Measurements from ENCODE around the gene NFKB1.
A peak's percentile ranks its signal among the peaks of the same experiment; 100 is the strongest.

Gene NFKB1

GRCh38 chr4:102497986-102498385 lies 3.2 kb upstream of the NFKB1 start:
- DNase-seq = no peak

GRCh38 chr4:102500352-102500695 lies 835 bp upstream of the NFKB1 start:
- DNase-seq = peak; percentile 43

DNA sequence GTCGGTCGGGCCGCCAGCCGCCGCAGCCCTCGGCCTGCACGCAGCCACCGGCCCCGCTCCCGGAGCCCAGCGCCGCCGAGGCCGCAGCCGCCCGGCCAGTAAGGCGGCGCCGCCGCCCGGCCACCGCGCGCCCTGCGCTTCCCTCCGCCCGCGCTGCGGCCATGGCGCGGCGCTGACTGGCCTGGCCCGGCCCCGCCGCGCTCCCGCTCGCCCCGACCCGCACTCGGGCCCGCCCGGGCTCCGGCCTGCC lies 213 bp downstream of the NFKB1 start:
- no peak for DNase-seq

DNA sequence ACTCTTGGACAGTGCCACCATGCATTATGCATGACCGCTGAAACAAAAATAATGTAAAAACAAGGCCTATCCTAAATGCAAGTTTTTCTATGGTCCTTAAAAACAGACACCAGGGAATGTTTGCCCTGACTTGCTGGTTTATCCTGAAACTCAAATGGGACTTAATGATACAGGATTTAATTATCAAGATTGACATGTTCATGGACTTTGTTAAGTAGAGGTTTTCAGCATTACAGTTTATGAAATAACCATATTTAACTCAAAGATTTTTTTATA lies 1.3 kb downstream of the NFKB1 start:
- DNase-seq = no peak

GRCh38 chr4:102503301-102503746 lies 2.2 kb downstream of the NFKB1 start:
- DNase-seq = peak; percentile 36

DNA sequence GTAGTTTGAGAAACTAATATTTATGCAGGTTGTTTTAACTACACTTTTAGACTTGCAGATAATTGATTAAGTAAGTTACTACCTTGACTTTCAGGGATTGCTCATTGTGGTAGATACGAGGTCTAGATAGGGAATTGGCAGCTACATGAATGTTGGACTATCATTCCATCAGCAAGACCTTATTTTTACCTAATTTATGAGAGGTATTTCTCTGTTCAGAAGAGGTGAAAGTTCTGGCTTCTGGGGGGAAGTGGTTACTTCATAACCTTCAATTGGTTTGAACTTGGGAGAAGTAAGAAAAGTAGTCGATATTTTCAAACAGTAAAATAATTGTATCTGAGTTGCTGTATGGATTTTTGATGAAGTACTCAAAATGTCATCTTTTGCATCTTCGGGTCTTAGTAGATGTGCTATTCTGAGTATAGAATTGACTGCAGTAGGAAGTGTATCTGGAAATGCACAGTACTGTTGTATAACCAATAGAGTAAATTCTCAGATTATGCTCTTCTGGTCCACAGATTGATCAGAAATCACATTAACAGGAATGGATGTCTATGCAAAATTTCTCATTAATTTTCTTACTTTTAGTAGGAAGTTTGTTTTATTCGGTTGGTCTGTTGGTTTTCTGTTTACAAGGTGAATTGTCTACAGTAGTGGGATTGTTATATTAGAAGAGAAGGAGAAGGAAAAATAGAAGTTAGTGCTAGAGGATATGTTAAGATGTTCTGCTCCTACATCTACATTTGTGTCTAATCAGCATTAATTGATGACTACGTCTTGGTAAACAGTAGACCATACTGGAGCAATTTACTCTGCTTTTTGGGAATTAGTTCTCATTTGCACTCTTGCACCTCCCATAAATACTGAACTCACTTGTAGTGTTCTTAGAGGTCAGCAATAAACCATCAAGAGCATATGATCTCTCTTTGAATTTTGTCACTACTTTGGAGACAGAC lies 3.0 kb downstream of the NFKB1 start:
- no peak for DNase-seq

DNA sequence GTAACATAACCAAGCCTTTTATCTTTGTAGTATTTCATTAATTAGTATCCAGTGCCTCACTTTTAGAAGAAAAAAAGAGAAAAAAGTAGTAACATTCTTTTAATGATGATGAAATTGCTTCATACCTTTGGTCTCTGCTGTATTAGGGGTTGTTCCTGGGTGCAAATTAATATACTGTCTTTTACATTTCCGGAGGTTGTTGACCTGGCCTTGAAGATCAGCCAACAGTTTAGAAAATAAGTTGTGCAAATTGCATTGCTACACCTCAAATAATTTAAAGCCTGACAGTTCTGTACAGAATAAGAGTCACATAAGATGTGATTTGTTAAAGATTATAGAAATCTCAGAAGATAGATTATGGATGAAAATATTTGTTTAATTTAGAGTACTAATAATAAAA lies 3.8 kb downstream of the NFKB1 start:
- no peak for DNase-seq

- no peak for DNase-seq
These were observed 4.5 kb downstream of the NFKB1 start for GRCh38 chr4:102505708-102506107.

DNA sequence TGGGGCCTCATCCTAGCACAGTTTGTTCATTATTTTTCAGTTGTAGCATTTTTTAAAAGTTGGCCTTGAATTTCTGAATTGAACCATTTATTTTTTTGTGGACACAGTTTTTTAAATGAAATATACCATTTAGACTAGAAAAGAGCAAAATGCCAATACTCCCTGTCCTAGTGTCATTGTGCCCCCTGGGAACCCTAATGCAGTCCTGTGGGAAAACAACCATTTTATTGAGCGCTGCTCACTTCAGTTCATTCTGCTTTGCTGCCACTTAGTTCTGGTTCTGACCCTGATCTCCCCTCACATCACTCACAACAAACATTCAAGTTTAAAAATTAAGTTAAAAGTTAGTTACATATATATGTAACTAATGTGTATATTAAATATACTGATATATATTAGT lies 5.4 kb downstream of the NFKB1 start:
- DNase-seq = no peak

GRCh38 chr4:102511830-102512605 lies 10.9 kb downstream of the NFKB1 start:
- DNase-seq = no peak

GRCh38 chr4:102514298-102514964 lies 13.3 kb downstream of the NFKB1 start:
- DNase-seq = no peak

- DNase-seq = no peak
These were observed 16.6 kb downstream of the NFKB1 start for GRCh38 chr4:102517753-102518152.

- DNase-seq = peak; percentile 2
These were observed 17.6 kb downstream of the NFKB1 start for GRCh38 chr4:102518703-102519131.

DNA sequence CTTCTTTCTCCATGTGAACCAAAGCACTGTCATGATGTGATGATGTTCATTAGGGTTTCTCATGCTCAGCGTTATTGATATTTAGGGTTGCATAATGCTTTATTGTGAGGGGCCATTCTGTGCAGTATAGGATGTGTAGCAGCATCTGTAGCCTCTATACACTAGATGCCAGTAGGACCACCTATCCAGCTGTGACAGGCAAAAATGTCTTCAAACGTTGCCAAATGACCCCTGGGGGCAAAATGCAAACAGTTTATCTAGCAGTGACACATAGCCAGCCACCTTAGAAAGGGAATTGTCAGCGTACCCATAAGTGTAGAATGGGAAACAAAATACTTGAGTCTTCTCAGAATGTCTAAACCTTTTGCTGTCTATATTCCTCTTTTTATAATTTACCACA lies 18.8 kb downstream of the NFKB1 start:
- DNase-seq = no peak

GRCh38 chr4:102521570-102521969 lies 20.4 kb downstream of the NFKB1 start:
- no peak for DNase-seq

- no peak for DNase-seq
These were observed 20.9 kb downstream of the NFKB1 start for GRCh38 chr4:102522031-102522440.

GRCh38 chr4:102524691-102525090 lies 23.5 kb downstream of the NFKB1 start:
- no peak for DNase-seq

DNA sequence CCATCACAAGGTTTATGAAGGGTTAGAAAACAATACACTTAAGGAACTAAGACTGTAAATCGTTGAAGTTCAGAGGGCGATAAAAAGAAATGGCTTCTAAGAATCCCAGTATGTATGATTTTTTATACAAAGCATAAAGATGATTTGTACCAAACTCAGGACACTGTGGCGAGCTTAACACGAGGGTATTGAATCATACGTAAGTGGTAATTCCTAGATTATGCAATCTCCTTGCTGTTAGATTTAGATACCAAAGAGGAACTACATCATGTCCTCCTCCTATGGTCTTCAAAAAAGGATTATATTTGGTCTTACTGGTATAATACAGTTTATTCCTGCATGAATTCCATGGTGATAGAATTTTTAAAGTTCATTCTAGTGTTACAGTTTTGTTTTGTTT lies 23.9 kb downstream of the NFKB1 start:
- no peak for DNase-seq

- no peak for DNase-seq
These were observed 24.3 kb downstream of the NFKB1 start for GRCh38 chr4:102525504-102525903.

DNA sequence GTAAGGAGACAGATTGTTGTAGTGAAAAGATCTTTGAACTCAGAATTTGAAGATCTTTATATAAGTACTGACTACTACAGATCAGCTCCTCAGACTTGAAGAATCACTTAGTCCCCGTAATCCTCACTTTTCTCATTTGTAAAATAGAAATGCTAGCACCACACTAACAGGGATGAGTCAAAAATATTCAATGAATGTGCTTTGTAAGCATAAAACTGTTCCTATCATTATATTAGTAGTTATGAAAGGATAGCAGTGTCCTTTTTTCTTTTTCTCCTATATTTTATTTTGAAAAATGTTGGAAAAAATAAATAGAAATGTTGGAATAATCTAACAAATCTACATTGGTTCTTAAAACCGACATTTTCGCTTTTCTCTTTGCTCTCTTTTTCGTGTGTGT lies 25.4 kb downstream of the NFKB1 start:
- no peak for DNase-seq

DNA sequence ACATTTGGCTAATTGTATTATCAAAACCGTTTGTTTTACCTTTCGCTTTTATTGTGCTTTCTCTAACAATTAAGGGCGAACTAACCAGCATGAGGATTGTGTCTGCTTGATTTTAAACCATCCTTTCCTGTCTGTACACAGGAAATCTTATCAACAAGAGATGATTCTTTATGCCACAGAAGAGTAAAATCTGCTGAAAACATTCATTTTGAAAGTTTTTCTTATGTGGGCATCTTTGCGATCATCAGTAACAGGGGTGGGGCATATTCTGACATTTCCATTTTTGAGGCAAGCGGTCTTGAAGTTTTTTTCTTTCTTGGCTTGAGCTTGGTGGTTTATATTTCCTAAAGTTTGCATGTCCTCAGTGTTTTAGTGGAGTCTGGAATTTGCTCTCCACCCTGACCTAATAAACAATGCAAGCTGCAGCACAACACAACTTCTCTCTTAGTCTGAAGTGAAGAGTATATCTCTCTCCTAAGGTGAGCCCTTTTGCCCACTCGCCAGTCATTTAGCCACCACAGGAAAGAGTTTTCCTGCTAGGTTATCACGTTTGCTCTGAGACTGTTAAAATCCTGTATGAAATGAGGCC lies 26.6 kb downstream of the NFKB1 start:
- DNase-seq = no peak

DNA sequence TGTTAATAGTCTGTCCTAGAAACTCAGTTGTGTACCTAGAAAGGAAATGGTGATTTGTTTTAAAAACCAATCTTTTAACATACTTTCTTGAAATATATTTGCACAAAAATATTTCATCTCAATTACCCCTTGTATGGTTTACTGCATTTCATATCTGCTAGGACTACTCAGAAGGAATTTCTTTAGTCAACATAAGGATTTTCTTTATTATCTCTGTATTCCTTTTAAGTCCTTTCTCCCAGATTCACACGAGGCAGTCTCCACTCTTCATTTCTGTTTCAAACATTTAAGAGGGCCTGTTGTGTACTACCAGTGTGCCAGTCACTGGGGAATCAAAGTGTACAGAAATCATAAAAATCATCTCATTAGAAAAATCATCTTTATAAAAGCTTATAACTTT lies 28.8 kb downstream of the NFKB1 start:
- DNase-seq = no peak

- DNase-seq = no peak
These were observed 29.8 kb downstream of the NFKB1 start for GRCh38 chr4:102530986-102531385.

GRCh38 chr4:102531462-102531861 lies 30.3 kb downstream of the NFKB1 start:
- DNase-seq = no peak

Data from DMS53 (cell line).